Adrenal gland (tissue), 12 donors: ENCODE results near the gene ATAD1. TPM values are rescaled to one million over a fixed set of nuclear protein-coding genes. Genes with fewer than 3 reads are reported as not detected.

ENCODE experiments used
- DNase-seq, 7 donors: peaks; one replicate each; pipeline ENCODE4 v3.0.0-alpha.2; 2019 to 2020
- H3K27ac ChIP-seq, 5 donors: fragments of 200-600 bp; sonication (generic) in 4 of 5; 1 replicate in 3 of 5; 2 replicates in 2 of 5; pipeline versions ENCODE4 v1.5.1 to v1.8.0; 2016 to 2020; ENCODE audit warnings: mild to moderate bottlenecking in 1 of 5
- H3K27me3 ChIP-seq: fragments of 200-600 bp; 2 replicates; pipeline ENCODE4 v1.8.0; 2021
- H3K36me3 ChIP-seq, 2 donors: fragments of 200-600 bp; replicated peaks in 1 of 2; 1 replicate in 1 of 2; 2 replicates in 1 of 2; pipeline versions ENCODE4 v1.5.1 to v1.8.0; 2018 to 2022
- H3K4me1 ChIP-seq, 2 donors: fragments of 200-600 bp; replicated peaks in 1 of 2; 1 replicate in 1 of 2; 2 replicates in 1 of 2; pipeline versions ENCODE4 v1.5.1 to v1.8.0; 2018 to 2021
- H3K4me3 ChIP-seq, 4 donors: fragments of 200-600 bp; sonication (generic) in 3 of 4; one replicate each; pipeline ENCODE4 v1.5.1; 2016 to 2018
- H3K9me3 ChIP-seq, 3 donors: fragments of 200-600 bp; sonication (generic) in 1 of 3; replicated peaks in 1 of 3; 1 replicate in 2 of 3; 2 replicates in 1 of 3; pipeline versions ENCODE4 v1.5.1 to v1.8.0; 2016 to 2021
- CTCF ChIP-seq, 6 experiments: fragments of 450-650 bp in 4 of 6; fragments of 200-600 bp in 2 of 6; sonication (generic) in 1 of 6; IDR thresholded peaks; 1 replicate in 5 of 6; 2 replicates in 1 of 6; pipeline versions ENCODE4 v1.5.1 to v1.8.0; 2016 to 2021; ENCODE audit warnings: antibody characterized with exemption in 6 of 6, mild to moderate bottlenecking in 2 of 6, moderate library complexity in 1 of 6
- POLR2A ChIP-seq, 2 donors: fragments of 450-650 bp; IDR thresholded peaks; one replicate each; pipeline ENCODE4 v1.6.1; 2017; ENCODE audit warnings: antibody characterized with exemption in 2 of 2, mild to moderate bottlenecking in 2 of 2, moderate library complexity in 1 of 2
- WGBS, 4 donors: extraction: QIAGEN DNeasy Blood & Tissue Kit in 2 of 4; methylation state at CpG; one replicate each; pipeline versions ENCODE4 v1.1.5 to v1.1.7; 2013 to 2017; 5-methylcytosine and 5-hydroxymethylcytosine counted together
- intact Hi-C, 2 donors: fragments of 100-400 bp; cut with DNase I; formaldehyde crosslinking; loops; one replicate each; pipeline versions ENCODE4 v1.14.1 to v1.15.0; 2022 to 2023
- polyA plus RNA-seq, 3 donors: library from polyadenylated mRNA; stranded (reverse); fragments of 200-250 nt in 2 of 3; fragments of 350-450 nt in 1 of 3; fragmentation: Illumina TruSeq in 1 of 3; extraction: RNeasy Lipid Tissue Mini Kit (QIAGEN cat#74804) in 1 of 3; gene quantifications; one replicate each; pipeline ENCODE4 v1.2.3, GENCODE V29; 2013 to 2014
- total RNA-seq, 9 donors: library from RNA; depleted of rRNA in 4 of 9; stranded (reverse); fragments of >200 nt in 4 of 9; fragments of 120-200 nt in 1 of 9; fragmentation: NEBNext Ultra II Directional in 1 of 9; extraction: Animal tissue kit (Norgen Biotek cat#: 25700) in 1 of 9; gene quantifications; one replicate each; pipeline versions ENCODE4 v1.1.0 to v1.2.4, GENCODE V29; 2013 to 2023
- donor health status: healthy with polysubstance abuse.
- donor health status: Bipolar disorder and iron deficiency.
- donor health status: DM: yes; HTN: yes; CAD: no.
- donor health status: DM: no; HTN: no; CAD: no.
- donor health status: DM: no; HTN: no; CAD: no.
- donor health status: DM: yes; HTN: yes; CAD: no.

Gene ATAD1
- total and polyA plus RNA-seq, 12 donors, result 8.5 to 119 (median 50.4) TPM

GRCh38 chr10:87862679-87863052, 44.6 kb upstream of the ATAD1 start:
- intact Hi-C loops, result loop anchor here (5.0 to 10.0 kb wide), 3 partner anchors 252 to 525 kb away; no protein-coding TSS in a partner anchor

GRCh38 chr10:87861953-87862678, 44.1 kb upstream of the ATAD1 start:
- TF ChIP-seq CTCF (IDR thresholded peaks at IDR 0.05) (peak in 2 of 6 experiments; percentile 21 to 33), POLR2A (IDR thresholded peaks at IDR 0.05) (peak; percentile 77 to 91)
- WGBS, 4 donors, result 0% methylated on average over 9 to 57 of the region's 57 CpGs
- Histone ChIP-seq H3K4me1 (peaks cover 0 to 15% of the 10 kb centered on the region in 2 donors), H3K9me3 (no peaks in the 10 kb centered on the region), H3K27me3 (no peaks in the 10 kb centered on the region), H3K4me3 (peak overlapping the region; percentile 56 to 90 (median 78)), H3K27ac (peak overlapping the region; percentile 75 to 97 (median 94)), H3K36me3 (no peaks in the 10 kb centered on the region)
- peak; percentile 96 to 99 (median 97) for DNase-seq
- intact Hi-C loops, result loop anchor here (5.0 to 10.0 kb wide), 3 partner anchors 253 to 525 kb away; no protein-coding TSS in a partner anchor

More at GRCh38 chr10:87862679-87863052, 44.6 kb upstream of the ATAD1 start:
- Histone ChIP-seq H3K36me3 (no peaks in the 10 kb centered on the region), H3K4me1 (peaks cover 0 to 19% of the 10 kb centered on the region in 2 donors), H3K27ac (peak overlapping the region; percentile 75 to 97 (median 94)), H3K27me3 (no peaks in the 10 kb centered on the region), H3K4me3 (peak overlapping the region; percentile 56 to 90 (median 78)), H3K9me3 (no peaks in the 10 kb centered on the region)
- no peak for DNase-seq
- 0 to 2% (median 0%) methylated on average over 9 to 21 of the region's 21 CpGs for WGBS, 4 donors
- TF ChIP-seq CTCF (IDR thresholded peaks at IDR 0.05), result no peak

GRCh38 chr10:87861566-87861952, 43.5 kb upstream of the ATAD1 start:
- intact Hi-C loops, result loop anchor here (5.0 to 10.0 kb wide), 3 partner anchors 253 to 526 kb away; no protein-coding TSS in a partner anchor
- DNase-seq, result peak; percentile 73 to 93 (median 91)
- Histone ChIP-seq H3K27me3 (no peaks in the 10 kb centered on the region), H3K4me1 (peaks cover 0 to 15% of the 10 kb centered on the region in 2 donors), H3K9me3 (no peaks in the 10 kb centered on the region), H3K36me3 (no peaks in the 10 kb centered on the region), H3K27ac (peak overlapping the region; percentile 75 to 97 (median 94)), H3K4me3 (peak overlapping the region; percentile 29 to 90 (median 62))
- peak in 1 of 2 donors; percentile 49 for TF ChIP-seq POLR2A (IDR thresholded peaks at IDR 0.05)
- peak in 1 of 6 experiments; percentile 16 for TF ChIP-seq CTCF (IDR thresholded peaks at IDR 0.05)
- WGBS, 4 donors, result 1 to 9% (median 4%) methylated on average over 11 to 16 of the region's 16 CpGs

GRCh38 chr10:87860816-87861403, 42.9 kb upstream of the ATAD1 start:
- H3K4me1 ChIP-seq, result peaks cover 0 to 15% of the 10 kb centered on the region in 2 donors
- TF ChIP-seq CTCF (IDR thresholded peaks at IDR 0.05) (no peak), POLR2A (IDR thresholded peaks at IDR 0.05) (no peak)
- no peaks in the 10 kb centered on the region for H3K9me3 ChIP-seq
- intact Hi-C loops, result loop anchor here (5.0 to 10.0 kb wide), 3 partner anchors 254 to 526 kb away; no protein-coding TSS in a partner anchor
- peak overlapping the region in 4 of 5 donors; percentile 89 to 97 (median 96) for H3K27ac ChIP-seq
- DNase-seq, result no peak
- peak overlapping the region in 2 of 4 donors; percentile 67 to 90 for H3K4me3 ChIP-seq
- no peaks in the 10 kb centered on the region for H3K36me3 ChIP-seq
- whole genome bisulfite sequencing, 4 donors, result 74 to 87% (median 80%) methylated on average over 4 of the region's 4 CpGs
- H3K27me3 ChIP-seq, result no peaks in the 10 kb centered on the region
